Thyroid gland (tissue), 4 donors: ENCODE results near the gene ADAP1. TPM values are rescaled to one million over a fixed set of nuclear protein-coding genes. Genes with fewer than 3 reads are reported as not detected.

Experiments used
- DNase-seq, 2 donors: peaks; one replicate each; pipeline ENCODE4 v3.0.0-alpha.2; 2019
- H3K27ac ChIP-seq, 3 donors: fragments of 200-600 bp; sonication (generic); 1 replicate in 2 of 3; 2 replicates in 1 of 3; pipeline ENCODE4 v1.5.1; 2016 to 2019; ENCODE audit warnings: mild to moderate bottlenecking in 1 of 3, moderate library complexity in 1 of 3
- H3K27me3 ChIP-seq: fragments of 200-600 bp; sonication (generic); one replicate; pipeline ENCODE4 v1.5.1; 2019
- H3K36me3 ChIP-seq, 2 donors: fragments of 200-600 bp; sonication (generic); one replicate each; pipeline ENCODE4 v1.5.1; 2016 to 2019
- H3K4me1 ChIP-seq, 2 donors: fragments of 200-600 bp; sonication (generic); one replicate each; pipeline ENCODE4 v1.5.1; 2017 to 2019
- H3K4me3 ChIP-seq, 3 donors: fragments of 200-600 bp; sonication (generic); replicated peaks in 1 of 3; 1 replicate in 2 of 3; 2 replicates in 1 of 3; pipeline ENCODE4 v1.5.1; 2016; ENCODE audit warnings: mild to moderate bottlenecking in 1 of 3
- H3K9me3 ChIP-seq: fragments of 200-600 bp; sonication (generic); one replicate; pipeline ENCODE4 v1.5.1; 2017
- CTCF ChIP-seq, 6 experiments: fragments of 200-600 bp in 3 of 6; fragments of 450-650 bp in 3 of 6; sonication (generic) in 3 of 6; IDR thresholded peaks; one replicate each; pipeline ENCODE4 v1.5.1; 2016 to 2019; ENCODE audit warnings: antibody characterized with exemption in 6 of 6, mild to moderate bottlenecking in 2 of 6, inconsistent platforms in 1 of 6, moderate library complexity in 1 of 6
- POLR2A ChIP-seq, 2 donors: fragments of 450-650 bp; IDR thresholded peaks; one replicate each; pipeline ENCODE4 v1.6.1; 2017; ENCODE audit warnings: antibody characterized with exemption in 2 of 2, mild to moderate bottlenecking in 2 of 2, moderate library complexity in 1 of 2
- WGBS, 2 donors: methylation state at CpG; one replicate each; pipeline ENCODE4 v1.1.5; 2017; 5-methylcytosine and 5-hydroxymethylcytosine counted together
- intact Hi-C: fragments of 100-400 bp; cut with DNase I; formaldehyde crosslinking; loops from one replicate; pipeline ENCODE4 v1.15.1; 2023
- total RNA-seq, 4 donors: library from RNA; depleted of rRNA; stranded (reverse); fragments of >200 nt; gene quantifications; one replicate each; pipeline ENCODE4 v1.2.3, GENCODE V29; 2016

Gene ADAP1
- total RNA-seq, 4 donors from 2014 or later = 11.7 to 29.9 (median 23.4) TPM

GRCh38 chr7:979886-980571 lies 25.5 kb upstream of the ADAP1 start:
- H3K27ac ChIP-seq = no peak overlapping the region
- no peaks in the 10 kb centered on the region for H3K36me3 ChIP-seq
- 59 to 72% methylated on average over 14 to 15 of the region's 15 CpGs for WGBS, 2 donors
- intact Hi-C loops = loop anchor here (10.0 kb wide), 2 partner anchors 195 to 655 kb away; no protein-coding TSS in a partner anchor
- H3K9me3 ChIP-seq = no peaks in the 10 kb centered on the region
- no peak overlapping the region for H3K4me3 ChIP-seq
- TF ChIP-seq POLR2A (IDR thresholded peaks at IDR 0.05) = no peak
- TF ChIP-seq CTCF (IDR thresholded peaks at IDR 0.05) = no peak
- peak; percentile 77 to 83 for DNase-seq
- peaks cover 4 to 6% of the 10 kb centered on the region in 2 donors for H3K4me1 ChIP-seq
- no peaks in the 10 kb centered on the region for H3K27me3 ChIP-seq

GRCh38 chr7:979151-979550 lies 24.7 kb upstream of the ADAP1 start:
- intact Hi-C loops = loop anchor here (10.0 kb wide), 1 partner anchor 654 kb away; no protein-coding TSS in a partner anchor
- no peak for DNase-seq
- no peak overlapping the region for H3K27ac ChIP-seq
- H3K4me3 ChIP-seq = no peak overlapping the region
- TF ChIP-seq CTCF (IDR thresholded peaks at IDR 0.05) (no peak), POLR2A (IDR thresholded peaks at IDR 0.05) (no peak)
- H3K9me3 ChIP-seq = no peaks in the 10 kb centered on the region
- no peaks in the 10 kb centered on the region for H3K36me3 ChIP-seq
- WGBS, 2 donors = 91 to 94% methylated on average over 16 of the region's 16 CpGs
- H3K4me1 ChIP-seq = peaks cover 6 to 10% of the 10 kb centered on the region in 2 donors
- no peaks in the 10 kb centered on the region for H3K27me3 ChIP-seq

- peaks cover 12 to 16% of the 10 kb centered on the region in 2 donors for H3K4me1 ChIP-seq
- no peak for TF ChIP-seq POLR2A (IDR thresholded peaks at IDR 0.05)
- TF ChIP-seq CTCF (IDR thresholded peaks at IDR 0.05) = no peak
- intact Hi-C loops = loop anchor here (10.0 kb wide), 1 partner anchor 654 kb away; no protein-coding TSS in a partner anchor
- DNase-seq = no peak
- H3K4me3 ChIP-seq = no peak overlapping the region
- no peaks in the 10 kb centered on the region for H3K36me3 ChIP-seq
- WGBS, 2 donors = 90 to 91% methylated on average over 17 to 24 of the region's 24 CpGs
- no peak overlapping the region for H3K27ac ChIP-seq
- no peaks in the 10 kb centered on the region for H3K9me3 ChIP-seq
- H3K27me3 ChIP-seq = no peaks in the 10 kb centered on the region
Observed at GRCh38 chr7:978416-979091, 24.1 kb upstream of the ADAP1 start.

GRCh38 chr7:978049-978346 lies 23.5 kb upstream of the ADAP1 start:
- H3K9me3 ChIP-seq = no peaks in the 10 kb centered on the region
- no peak overlapping the region for H3K27ac ChIP-seq
- no peaks in the 10 kb centered on the region for H3K36me3 ChIP-seq
- H3K4me3 ChIP-seq = no peak overlapping the region
- H3K27me3 ChIP-seq = no peaks in the 10 kb centered on the region
- intact Hi-C loops = loop anchor here (10.0 kb wide), 1 partner anchor 653 kb away; no protein-coding TSS in a partner anchor
- peaks cover 18 to 21% of the 10 kb centered on the region in 2 donors for H3K4me1 ChIP-seq
- WGBS, 2 donors = 75 to 81% methylated on average over 7 of the region's 7 CpGs
- no peak for DNase-seq
- TF ChIP-seq CTCF (IDR thresholded peaks at IDR 0.05) (no peak), POLR2A (IDR thresholded peaks at IDR 0.05) (no peak)
